Endothelial cell of umbilical vein (primary cell): ENCODE results near the gene SEMA3E. TPM values are rescaled to one million over a fixed set of nuclear protein-coding genes. Genes with fewer than 3 reads are reported as not detected.

Experiments
- BruUV-seq: library from RNA; stranded (reverse); fragments of 400-500 nt; replicated peaks from 2 replicates; lab custom pipeline; 2021; lab: Mats Ljungman, UMichigan
- CTCF ChIA-PET: fragments of 300-600, 350-600 bp; sonication (Branson Sonifier 250); formaldehyde crosslinking; loops from one replicate; lab custom pipeline; 2021; ENCODE audit warnings: antibody characterized with exemption, inconsistent platforms; lab: Charles Lee
- POLR2A ChIA-PET: fragments of 300-600, 350-600 bp; sonication (Branson Sonifier 250); formaldehyde crosslinking; loops from one replicate; lab custom pipeline; 2021; ENCODE audit warnings: antibody characterized with exemption, inconsistent platforms; lab: Charles Lee
- DNase-seq: peaks from one replicate; pipeline ENCODE4 v3.0.0-alpha.2; 2011; ENCODE audit warnings: low read depth, low spot score
- FAIRE-seq: peaks from 2 replicates; lab custom pipeline; 2011; peaks lifted over from hg19 to GRCh38; lab: Jason Lieb, UNC
- H2AFZ ChIP-seq: 2 replicates; pipeline ENCODE4 v1.6.0; 2012; ENCODE audit warnings: low read depth, low read length, control low read depth, inconsistent platforms
- H3K27ac ChIP-seq: 2 replicates; pipeline ENCODE4 v1.5.1; 2011; ENCODE audit warnings: low read depth, mild to moderate bottlenecking, control low read depth, low read length, moderate library complexity; ENCODE audit not compliant: insufficient read depth
- H3K27me3 ChIP-seq, 2 experiments: 2 replicates each; pipeline versions ENCODE4 v1.6.0 to v1.6.1; 2011; ENCODE audit warnings: low read length in 2 of 2, mixed read lengths in 1 of 2; ENCODE audit not compliant: control insufficient read depth in 2 of 2, insufficient read depth in 2 of 2
- H3K36me3 ChIP-seq, 2 experiments: 2 replicates in 1 of 2; 3 replicates in 1 of 2; pipeline ENCODE4 v1.5.1; 2011; ENCODE audit warnings: low read length in 2 of 2, mild to moderate bottlenecking in 1 of 2, moderate library complexity in 1 of 2; ENCODE audit not compliant: control insufficient read depth in 2 of 2, insufficient read depth in 2 of 2; ENCODE audit errors: extremely low read depth in 1 of 2
- H3K4me1 ChIP-seq: 3 replicates; pipeline ENCODE4 v1.5.1; 2011; ENCODE audit warnings: mild to moderate bottlenecking, low read length; ENCODE audit not compliant: control insufficient read depth, insufficient read depth; ENCODE audit errors: extremely low read depth
- H3K4me2 ChIP-seq: 2 replicates; pipeline ENCODE4 v1.6.1; 2011; ENCODE audit warnings: low read length, control low read depth, mixed read lengths; ENCODE audit not compliant: insufficient read depth
- H3K4me3 ChIP-seq, 3 experiments: fragments of 200-600 bp in 1 of 3; sonication (generic), shearing (Covaris generic) in 1 of 3; replicated peaks in 1 of 3; 2 replicates each; pipeline ENCODE4 v1.5.1; 2011 to 2016; ENCODE audit warnings: control low read depth in 3 of 3, low read length in 3 of 3, mild to moderate bottlenecking in 2 of 3, inconsistent platforms in 1 of 3, low read depth in 1 of 3, moderate library complexity in 1 of 3; ENCODE audit not compliant: insufficient read depth in 1 of 3
- H3K79me2 ChIP-seq: 2 replicates; pipeline ENCODE4 v1.6.0; 2012; ENCODE audit warnings: low read length, inconsistent platforms; ENCODE audit not compliant: control insufficient read depth, insufficient read depth
- H3K9ac ChIP-seq: replicated peaks from 2 replicates; pipeline ENCODE3; 2011; ENCODE audit warnings: low read length, control low read depth; ENCODE audit not compliant: insufficient read depth; ENCODE audit errors: extremely low read depth
- H3K9me1 ChIP-seq: replicated peaks from 3 replicates; pipeline ENCODE4 v1.6.0; 2011; ENCODE audit warnings: mild to moderate bottlenecking, low read length; ENCODE audit not compliant: control insufficient read depth, insufficient read depth; ENCODE audit errors: extremely low read depth
- H3K9me3 ChIP-seq: replicated peaks from 2 replicates; pipeline ENCODE4 v1.5.1; 2012; ENCODE audit warnings: low read length, inconsistent platforms; ENCODE audit not compliant: control insufficient read depth, insufficient read depth
- H4K20me1 ChIP-seq: replicated peaks from 2 replicates; pipeline ENCODE3; 2011; ENCODE audit warnings: mild to moderate bottlenecking, low read length; ENCODE audit not compliant: control insufficient read depth, insufficient read depth; ENCODE audit errors: extremely low read depth
- EZH2 ChIP-seq: IDR thresholded peaks from 2 replicates; pipeline ENCODE4 v1.6.1; 2012; ENCODE audit warnings: borderline replicate concordance, low read depth, mild to moderate bottlenecking, moderate library complexity, low read length, inconsistent platforms; ENCODE audit not compliant: severe bottlenecking
- FOS ChIP-seq: IDR thresholded peaks from 2 replicates; pipeline ENCODE4 v1.6.1; 2011; ENCODE audit warnings: mild to moderate bottlenecking, low read length, moderate library complexity, borderline replicate concordance; ENCODE audit not compliant: insufficient read depth
- GATA2 ChIP-seq: IDR thresholded peaks from 2 replicates; pipeline ENCODE4 v1.7.0; 2011; ENCODE audit warnings: low read depth, mild to moderate bottlenecking, moderate library complexity, mixed read lengths, low read length; ENCODE audit not compliant: insufficient read length, insufficient read depth
- JUN ChIP-seq: IDR thresholded peaks from 2 replicates; pipeline ENCODE4 v1.6.1; 2011; ENCODE audit warnings: borderline replicate concordance, low read depth; ENCODE audit not compliant: insufficient read length, insufficient read depth
- MYC ChIP-seq: IDR thresholded peaks from one replicate; pipeline ENCODE4 v1.6.1; 2011; ENCODE audit warnings: mild to moderate bottlenecking, low read depth, low read length
- POLR2A ChIP-seq: IDR thresholded peaks from 2 replicates; pipeline ENCODE4 v1.6.1; 2012; ENCODE audit warnings: low read depth, mild to moderate bottlenecking, control low read depth, low read length
- POLR2AphosphoS5 ChIP-seq: IDR thresholded peaks from 2 replicates; pipeline ENCODE4 v1.6.1; 2012; ENCODE audit warnings: low read depth, mild to moderate bottlenecking, control low read depth, low read length, moderate library complexity; ENCODE audit not compliant: insufficient read depth
- dilution Hi-C: fragments of 300-500 bp; cut with MboI; formaldehyde crosslinking; loops from one replicate; pipeline ENCODE4 v1.15.0; 2019; ENCODE audit warnings: low sequenced_read_pairs; ENCODE audit not compliant: extremely low pct_ligation_motif_present
- intact Hi-C: fragments of 100-400 bp; cut with micrococcal nuclease; formaldehyde crosslinking; loops from one replicate; pipeline ENCODE4 v1.10.0; 2022
- polyA plus RNA-seq, 4 experiments: library from polyadenylated mRNA; depleted of rRNA in 3 of 4; stranded (reverse) in 3 of 4; unstranded in 1 of 4; fragments of >200 nt; gene quantifications; 2 replicates each; pipeline versions ENCODE4 v1.2.1 to v1.2.3, GENCODE V29; 2011 to 2012; ENCODE audit warnings: missing spikeins in 1 of 4
- total RNA-seq: library from RNA; stranded (reverse); gene quantifications from 2 replicates; pipeline ENCODE4 v1.2.3, GENCODE V29; 2021
- TF ChIP-seq, protein P1 (sequence below): IDR thresholded peaks from 2 replicates; pipeline ENCODE4 v1.6.1; 2011; ENCODE audit not compliant: insufficient read depth, insufficient read length
- TF ChIP-seq, protein P2 (sequence below), 2 donors: IDR thresholded peaks; 1 replicate in 1 of 2; 2 replicates in 1 of 2; pipeline ENCODE4 v1.5.1; 2011; ENCODE audit warnings: low read length in 2 of 2, mild to moderate bottlenecking in 2 of 2, moderate library complexity in 2 of 2, control low read depth in 1 of 2, inconsistent platforms in 1 of 2, low read depth in 1 of 2; ENCODE audit not compliant: insufficient read depth in 1 of 2; ENCODE audit errors: extremely low read depth in 1 of 2

Gene SEMA3E
- total and polyA plus RNA-seq, 2 donors (not counting 3 experiments of a cell fraction or from before 2014, with no cell fraction given) = not detected

DNA sequence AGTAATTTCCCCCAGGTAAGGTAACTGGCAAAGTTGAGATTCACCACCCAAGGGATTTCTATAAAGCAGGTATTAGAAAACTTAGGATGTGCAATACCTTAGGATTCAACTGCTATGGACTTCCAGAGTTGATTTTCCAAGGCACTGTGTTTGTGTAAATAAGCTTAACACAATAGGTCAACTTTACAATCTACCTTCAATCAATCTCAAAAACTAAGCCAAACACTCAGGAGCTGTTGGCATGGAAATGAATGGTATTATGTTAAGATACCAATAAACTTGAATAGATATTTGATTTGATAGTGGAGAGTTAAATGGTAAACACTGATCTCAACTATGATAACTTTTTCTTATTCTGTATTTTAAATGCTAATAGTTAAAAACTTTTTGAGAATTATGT is 762 bp upstream of the SEMA3E start:
- intact Hi-C loops (no loop called here), dilution Hi-C loops (no loop called here)
- CTCF ChIA-PET = interaction anchor here (1.1 kb wide), 1 partner anchor 203 kb away, joined by 3 read pairs; no protein-coding TSS in a partner anchor

More for the DNA sequence above, 762 bp upstream of the SEMA3E start:
- FAIRE-seq (no peak), DNase-seq (no peak)
- Histone ChIP-seq H3K27me3 (peaks cover 18 to 51% of the 10 kb centered on the region in 2 experiments), H3K36me3 (no peaks in the 10 kb centered on the region), H3K9me1 (no peaks in the 10 kb centered on the region), H2AFZ (no peak overlapping the region), H3K79me2 (no peaks in the 10 kb centered on the region), H3K9ac (no peak overlapping the region), H3K4me1 (no peaks in the 10 kb centered on the region), H3K9me3 (no peaks in the 10 kb centered on the region), H4K20me1 (no peaks in the 10 kb centered on the region), H3K4me3 (no peak overlapping the region), H3K4me2 (no peak overlapping the region), H3K27ac (no peak overlapping the region)
- TF ChIP-seq, protein P1, sequence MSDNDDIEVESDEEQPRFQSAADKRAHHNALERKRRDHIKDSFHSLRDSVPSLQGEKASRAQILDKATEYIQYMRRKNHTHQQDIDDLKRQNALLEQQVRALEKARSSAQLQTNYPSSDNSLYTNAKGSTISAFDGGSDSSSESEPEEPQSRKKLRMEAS = no peak
- TF ChIP-seq JUN = no peak
- no peak for TF ChIP-seq FOS
- no peak for TF ChIP-seq POLR2A
- TF ChIP-seq POLR2AphosphoS5 = no peak
- TF ChIP-seq GATA2 = no peak
- no peak for TF ChIP-seq EZH2
- TF ChIP-seq, protein P2, sequence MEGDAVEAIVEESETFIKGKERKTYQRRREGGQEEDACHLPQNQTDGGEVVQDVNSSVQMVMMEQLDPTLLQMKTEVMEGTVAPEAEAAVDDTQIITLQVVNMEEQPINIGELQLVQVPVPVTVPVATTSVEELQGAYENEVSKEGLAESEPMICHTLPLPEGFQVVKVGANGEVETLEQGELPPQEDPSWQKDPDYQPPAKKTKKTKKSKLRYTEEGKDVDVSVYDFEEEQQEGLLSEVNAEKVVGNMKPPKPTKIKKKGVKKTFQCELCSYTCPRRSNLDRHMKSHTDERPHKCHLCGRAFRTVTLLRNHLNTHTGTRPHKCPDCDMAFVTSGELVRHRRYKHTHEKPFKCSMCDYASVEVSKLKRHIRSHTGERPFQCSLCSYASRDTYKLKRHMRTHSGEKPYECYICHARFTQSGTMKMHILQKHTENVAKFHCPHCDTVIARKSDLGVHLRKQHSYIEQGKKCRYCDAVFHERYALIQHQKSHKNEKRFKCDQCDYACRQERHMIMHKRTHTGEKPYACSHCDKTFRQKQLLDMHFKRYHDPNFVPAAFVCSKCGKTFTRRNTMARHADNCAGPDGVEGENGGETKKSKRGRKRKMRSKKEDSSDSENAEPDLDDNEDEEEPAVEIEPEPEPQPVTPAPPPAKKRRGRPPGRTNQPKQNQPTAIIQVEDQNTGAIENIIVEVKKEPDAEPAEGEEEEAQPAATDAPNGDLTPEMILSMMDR (IDR thresholded peaks at IDR 0.05; ENCODE audit: extremely low read depth in 1 of 2, insufficient read depth in 1 of 2, low read depth in 1 of 2, low read length in 2 of 2) = no peak
- TF ChIP-seq MYC = no peak
- BruUV-seq = no TSS peak
- POLR2A ChIA-PET = no interaction called here
